Endometrial microvascular endothelial cells (primary cell): ENCODE measurements around the gene TBX19. TPM values are rescaled to one million over a fixed set of nuclear protein-coding genes. Genes with fewer than 3 reads are reported as not detected.

Experiments
- in situ Hi-C: cut with HindIII; loops from 2 replicates; pipeline ENCODE4 v1.10.0; 2017; ENCODE audit warnings: low sequenced_read_pairs, low pct_unique_long_range_greater_than_20kb; ENCODE audit errors: inconsistent ontology term
- total RNA-seq: library from RNA; depleted of rRNA; stranded (reverse); fragments of >200 nt; gene quantifications from one replicate; pipeline ENCODE4 v1.2.3, GENCODE V29; 2015; ENCODE audit errors: inconsistent ontology term

TBX19 gene
- total RNA-seq, 1 donor from 2014 or later: 0.28 TPM

- in situ Hi-C loops: no loop called here
Measured at GRCh38 chr1:168312718-168313604, 32.3 kb downstream of the TBX19 start.

GRCh38 chr1:168316142-168316541, 35.5 kb downstream of the TBX19 start:
- in situ Hi-C loops: no loop called here

- in situ Hi-C loops: no loop called here
Measured at GRCh38 chr1:168317309-168317708, 36.6 kb downstream of the TBX19 start.

- in situ Hi-C loops: no loop called here
Measured at GRCh38 chr1:168319691-168320090, 39.0 kb downstream of the TBX19 start.

- in situ Hi-C loops: no loop called here
Measured at GRCh38 chr1:168320149-168320548, 39.5 kb downstream of the TBX19 start.

GRCh38 chr1:168320800-168321450, 40.2 kb downstream of the TBX19 start:
- in situ Hi-C loops: no loop called here

GRCh38 chr1:168321945-168322344, 41.3 kb downstream of the TBX19 start:
- in situ Hi-C loops: no loop called here

GRCh38 chr1:168324745-168325425, 44.2 kb downstream of the TBX19 start:
- in situ Hi-C loops: no loop called here

GRCh38 chr1:168328731-168329364, 48.2 kb downstream of the TBX19 start:
- in situ Hi-C loops: no loop called here

- in situ Hi-C loops: no loop called here
Measured at GRCh38 chr1:168330285-168330684, 49.6 kb downstream of the TBX19 start.

GRCh38 chr1:168331569-168331968, 50.9 kb downstream of the TBX19 start:
- in situ Hi-C loops: no loop called here

- in situ Hi-C loops: no loop called here
Measured at GRCh38 chr1:168333562-168334276, 53.0 kb downstream of the TBX19 start.

GRCh38 chr1:168335500-168335899, 54.8 kb downstream of the TBX19 start:
- in situ Hi-C loops: no loop called here

GRCh38 chr1:168338589-168339503, 58.2 kb downstream of the TBX19 start:
- in situ Hi-C loops: no loop called here

GRCh38 chr1:168340781-168341482, 60.3 kb downstream of the TBX19 start:
- in situ Hi-C loops: no loop called here

GRCh38 chr1:168341483-168341975, 60.9 kb downstream of the TBX19 start:
- in situ Hi-C loops: no loop called here
